ENCODE results near the gene PTN.

- TF ChIP-seq CTCF (IDR thresholded peaks at IDR 0.05; ENCODE audit: insufficient read depth, low read depth, low read length): no peak
- TF ChIP-seq EZH2 (IDR thresholded peaks at IDR 0.05; ENCODE audit: insufficient read depth, low read length): no peak
Measured at GRCh38 chr7:137282043-137282442, 61.5 kb downstream of the PTN start.
